GM10266 (cell line): Measurements from ENCODE around the gene CCL28.
"Not testable (repeated sequence)": the region's sequence is repeated elsewhere in the genome, so short reads cannot be mapped to it uniquely, and the experiment has no call there.

Source experiments
- DNase-seq: peaks from one replicate; pipeline ENCODE4 v3.0.0; 2012; ENCODE audit errors: extremely low spot score
- CTCF ChIP-seq: IDR thresholded peaks from 2 replicates; pipeline ENCODE4 v1.5.1; 2012; ENCODE audit warnings: mild to moderate bottlenecking, low read depth; ENCODE audit not compliant: control insufficient read depth, insufficient read depth; ENCODE audit errors: missing control alignments

The CCL28 gene

GRCh38 chr5:43429706-43430105 is 17.5 kb upstream of the CCL28 start:
- DNase-seq: no peak
- no peak for TF ChIP-seq CTCF

- TF ChIP-seq CTCF: no peak
These were observed 16.8 kb upstream of the CCL28 start for GRCh38 chr5:43429016-43429415.

GRCh38 chr5:43427306-43427705 is 15.1 kb upstream of the CCL28 start:
- TF ChIP-seq CTCF: no peak
- no peak for DNase-seq

More at GRCh38 chr5:43429016-43429415, 16.8 kb upstream of the CCL28 start:
- no peak for DNase-seq

GRCh38 chr5:43425983-43426382 is 13.8 kb upstream of the CCL28 start:
- TF ChIP-seq CTCF: no peak
- no peak for DNase-seq

- not testable (repeated sequence) for DNase-seq
These were observed 10.9 kb upstream of the CCL28 start for GRCh38 chr5:43423086-43423485.

GRCh38 chr5:43422143-43422542 is 10.0 kb upstream of the CCL28 start:
- TF ChIP-seq CTCF: no peak
- DNase-seq: no peak

- DNase-seq: no peak
- no peak for TF ChIP-seq CTCF
These were observed 9.4 kb upstream of the CCL28 start for GRCh38 chr5:43421450-43422133.

GRCh38 chr5:43420241-43420640 is 8.1 kb upstream of the CCL28 start:
- no peak for TF ChIP-seq CTCF

More at GRCh38 chr5:43420241-43420640, 8.1 kb upstream of the CCL28 start:
- DNase-seq: no peak
